Retina (tissue), 1 donor: ENCODE measurements around the gene IMP3.
A peak's percentile ranks its signal among the peaks of the same experiment; 100 is the strongest.
"Not testable (repeated sequence)": the region's sequence is repeated elsewhere in the genome, so short reads cannot be mapped to it uniquely, and the experiment has no call there.

ENCODE experiments used
- DNase-seq: peaks from one replicate; pipeline ENCODE4 v3.0.0-alpha.2; 2016

IMP3 gene, protein sequence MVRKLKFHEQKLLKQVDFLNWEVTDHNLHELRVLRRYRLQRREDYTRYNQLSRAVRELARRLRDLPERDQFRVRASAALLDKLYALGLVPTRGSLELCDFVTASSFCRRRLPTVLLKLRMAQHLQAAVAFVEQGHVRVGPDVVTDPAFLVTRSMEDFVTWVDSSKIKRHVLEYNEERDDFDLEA

DNA sequence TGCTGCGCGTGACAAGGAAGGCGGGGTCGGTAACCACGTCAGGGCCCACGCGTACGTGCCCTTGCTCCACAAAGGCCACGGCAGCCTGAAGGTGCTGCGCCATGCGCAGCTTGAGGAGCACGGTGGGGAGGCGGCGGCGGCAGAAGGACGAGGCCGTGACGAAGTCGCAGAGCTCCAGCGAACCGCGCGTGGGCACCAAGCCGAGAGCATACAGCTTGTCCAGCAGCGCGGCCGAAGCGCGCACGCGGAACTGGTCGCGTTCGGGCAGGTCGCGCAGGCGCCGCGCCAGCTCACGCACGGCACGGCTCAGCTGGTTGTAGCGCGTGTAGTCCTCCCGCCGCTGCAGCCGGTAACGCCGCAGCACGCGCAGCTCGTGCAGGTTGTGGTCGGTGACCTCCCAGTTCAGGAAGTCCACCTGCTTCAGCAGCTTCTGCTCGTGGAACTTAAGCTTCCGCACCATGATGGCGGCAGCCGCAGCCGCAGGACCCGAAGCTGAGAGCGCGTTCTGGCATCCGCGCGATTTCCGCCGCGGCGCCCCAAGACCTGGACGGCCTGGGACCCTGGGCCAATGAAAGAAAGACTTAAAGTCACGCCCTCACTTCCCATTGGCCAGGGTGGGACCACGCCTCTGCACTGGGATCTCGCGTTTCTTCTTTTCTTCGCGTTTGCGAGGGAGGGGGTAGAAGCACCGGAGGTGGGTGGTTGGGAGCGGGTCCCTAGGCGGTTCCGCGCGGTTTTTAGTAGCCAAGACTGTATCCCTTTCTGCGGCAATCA is at the start of gene IMP3:
TSS of gene IMP3 (minus strand) at position 516 of the 774 bp plus-strand sequence. CDS start at position 460, 56 bp downstream.
- peak; percentile 97 for DNase-seq

DNA sequence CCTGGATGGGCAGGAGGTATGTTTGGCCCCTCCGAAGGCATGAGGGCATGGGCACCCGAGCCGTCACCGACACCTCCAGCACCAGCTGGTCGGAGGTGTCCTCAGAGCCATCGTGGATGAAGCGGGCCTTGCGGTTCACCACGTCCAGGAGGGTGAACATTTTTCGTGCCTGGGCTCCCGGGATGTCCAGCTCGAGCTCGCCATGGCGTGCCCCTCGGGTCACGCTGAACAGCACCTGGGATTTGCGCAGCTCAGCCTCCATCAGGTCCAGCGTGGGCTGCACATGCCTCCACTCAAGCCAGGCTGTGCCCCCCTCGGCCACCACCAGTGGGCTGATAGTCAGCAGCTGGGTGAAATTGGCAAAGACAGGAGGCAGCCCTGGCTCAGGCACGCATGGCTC is 49.4 kb upstream of the IMP3 start:
- DNase-seq = not testable (repeated sequence)

DNA sequence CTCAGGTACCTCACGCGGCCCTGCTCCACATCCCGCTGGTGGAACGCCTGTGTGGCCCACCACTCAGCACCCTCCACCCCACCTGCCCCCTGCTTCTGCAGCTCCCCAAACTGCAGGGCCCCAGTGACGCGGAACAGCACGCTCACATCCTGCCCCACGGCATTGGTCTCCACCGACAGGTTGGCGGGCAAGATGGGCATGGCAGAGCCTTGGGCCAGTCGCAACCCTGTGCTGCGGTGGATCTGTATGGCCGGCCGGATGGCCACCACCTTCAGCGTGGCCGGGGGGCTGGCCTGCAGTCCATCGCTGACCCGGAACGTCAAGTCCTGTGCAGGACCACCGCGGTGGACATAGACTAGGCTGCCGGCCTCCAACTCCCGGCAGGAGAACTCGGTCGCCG is 48.8 kb upstream of the IMP3 start:
- no peak for DNase-seq

DNA sequence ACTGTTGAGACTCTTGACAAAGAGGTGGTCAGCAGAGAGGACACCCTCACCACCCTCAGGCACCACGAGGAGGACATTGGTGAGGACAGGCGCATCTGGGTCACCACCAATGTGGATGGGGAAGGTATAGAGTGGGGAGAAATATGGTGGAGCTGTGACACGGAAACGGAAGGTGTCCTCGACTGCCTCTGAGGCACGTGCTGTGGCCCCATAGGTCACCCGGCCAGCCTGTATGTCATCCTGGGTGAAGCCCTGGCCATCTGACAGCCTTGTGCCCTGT is 48.2 kb upstream of the IMP3 start:
- no peak for DNase-seq

DNA sequence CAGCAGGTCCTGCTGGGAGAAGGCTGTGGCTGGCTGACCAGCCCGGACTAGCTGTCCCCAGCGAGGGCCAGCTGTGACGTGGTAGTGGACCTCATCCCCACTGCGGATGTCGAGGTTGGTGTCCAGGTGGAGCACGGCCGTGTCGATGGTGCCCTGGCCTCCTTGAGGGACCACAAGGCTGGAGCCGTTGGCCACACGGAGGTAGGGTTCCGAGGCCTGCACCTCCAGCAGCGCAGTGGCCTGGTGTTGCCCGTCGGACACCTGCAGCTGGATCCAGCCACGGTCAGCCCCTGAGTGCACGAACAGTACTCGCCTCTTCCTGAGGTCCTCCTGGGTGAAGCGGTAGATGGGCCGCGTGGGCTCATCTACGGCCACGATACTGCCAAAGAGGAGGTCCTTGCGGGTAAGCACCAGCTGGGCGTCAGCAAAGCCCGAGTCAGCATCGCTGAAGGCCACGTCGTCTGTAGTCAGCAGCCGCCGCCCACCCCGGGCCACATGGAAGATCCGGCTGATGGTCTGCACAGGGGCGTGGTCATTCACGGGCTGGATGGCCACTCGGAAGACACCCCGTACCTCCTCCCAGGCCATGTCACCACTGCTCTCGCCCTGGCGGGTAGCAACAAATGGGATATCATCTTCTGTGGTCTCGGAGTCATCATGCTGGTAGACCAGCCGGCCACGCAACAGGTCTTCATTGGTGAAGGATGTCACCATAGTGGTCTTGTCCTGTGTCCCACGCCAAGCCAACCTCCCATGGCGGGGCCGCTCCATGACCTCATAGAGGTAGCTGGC is 47.7 kb upstream of the IMP3 start:
- no peak for DNase-seq

DNA sequence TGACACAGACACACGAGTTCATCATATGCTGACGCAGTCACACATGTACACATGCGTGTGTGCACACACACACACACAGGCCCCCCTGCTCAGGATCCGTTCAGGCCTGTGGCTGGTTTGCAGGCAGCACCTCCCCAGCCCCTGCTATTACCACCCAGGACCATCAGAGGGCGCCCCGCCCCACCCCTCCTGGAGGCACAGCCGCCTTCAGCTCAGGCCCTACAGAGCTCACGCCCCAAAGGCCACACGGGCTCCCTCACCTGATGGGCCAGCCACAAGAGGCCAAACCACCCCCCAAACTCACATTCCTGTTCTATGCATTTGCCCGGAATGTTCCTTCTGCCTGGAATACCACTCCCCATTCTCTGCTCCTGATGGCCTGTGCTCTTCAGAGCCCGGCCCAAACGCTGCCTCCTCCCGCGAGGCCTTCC is 46.2 kb upstream of the IMP3 start:
- DNase-seq = peak; percentile 84

DNA sequence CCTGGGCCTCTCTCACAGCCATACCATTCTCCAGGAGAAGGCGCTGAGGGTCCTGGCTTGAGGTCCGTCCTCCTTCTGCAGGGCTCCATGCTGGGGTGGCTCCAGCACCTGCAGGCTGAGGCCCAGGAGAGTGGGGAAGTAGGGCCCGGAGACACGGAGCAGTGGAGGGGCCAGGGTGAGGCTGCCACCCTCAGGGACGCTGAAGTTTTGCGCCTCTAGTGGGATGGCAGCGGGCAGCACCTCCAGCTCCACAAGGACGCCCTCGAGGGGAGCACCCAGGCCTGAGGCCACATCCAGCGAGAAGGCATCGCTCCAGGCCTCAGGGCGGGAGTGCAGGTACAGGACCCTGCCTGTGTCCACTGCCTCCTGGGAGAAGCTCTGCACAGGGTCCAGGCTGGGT is 45.2 kb upstream of the IMP3 start:
- no peak for DNase-seq

DNA sequence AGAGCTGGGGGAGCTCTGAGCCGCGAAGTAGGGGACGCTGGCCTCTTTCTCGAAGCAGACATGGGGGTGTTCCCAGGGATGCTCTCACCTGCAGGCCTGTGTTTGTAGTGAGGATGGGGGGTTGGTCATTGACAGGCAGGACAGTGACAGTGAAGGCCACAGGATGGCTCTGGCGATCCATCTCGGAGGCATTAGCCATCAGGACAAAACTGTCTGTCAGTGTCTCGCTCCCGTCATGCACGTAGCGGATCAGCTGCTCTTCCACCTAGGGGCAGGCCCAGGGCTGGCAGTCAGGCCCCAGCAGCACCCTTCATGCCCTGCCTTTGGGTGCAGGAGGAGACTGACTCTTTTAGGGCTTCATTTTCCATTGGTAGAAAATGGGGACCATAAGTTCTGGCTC is 44.6 kb upstream of the IMP3 start:
- DNase-seq = no peak

DNA sequence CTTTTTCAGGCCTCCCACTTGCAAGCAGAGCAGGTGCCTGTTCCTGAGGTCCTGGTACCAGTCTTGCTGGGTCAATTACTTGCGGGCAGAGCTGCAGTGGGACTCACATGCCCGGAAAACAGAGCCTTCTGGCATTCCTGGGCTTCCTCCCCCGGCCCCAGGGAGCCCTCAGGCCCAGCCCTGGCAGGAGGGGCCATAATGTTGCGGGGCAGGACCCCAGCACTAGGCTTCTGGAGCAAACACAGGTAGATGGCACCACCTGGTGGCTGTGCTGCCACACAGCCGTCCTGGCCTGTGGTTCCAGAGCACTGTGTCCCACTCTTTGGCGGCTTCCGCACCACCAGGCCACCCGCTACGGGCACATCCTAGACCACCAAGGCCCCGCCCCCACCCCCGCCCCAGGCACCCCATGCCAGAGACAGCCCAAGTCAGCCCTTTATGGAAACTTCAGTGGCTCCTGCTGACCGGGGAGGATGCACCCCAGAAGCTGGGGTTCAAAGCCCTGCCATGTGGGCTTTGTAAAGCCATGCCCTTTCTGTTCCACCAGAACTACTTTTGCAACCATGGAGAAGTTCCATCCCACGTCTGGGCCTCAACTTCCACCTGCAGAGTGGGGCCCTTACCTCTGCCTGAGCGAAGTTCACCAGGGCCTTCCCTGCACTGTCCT is 43.8 kb upstream of the IMP3 start:
- peak; percentile 84 for DNase-seq

DNA sequence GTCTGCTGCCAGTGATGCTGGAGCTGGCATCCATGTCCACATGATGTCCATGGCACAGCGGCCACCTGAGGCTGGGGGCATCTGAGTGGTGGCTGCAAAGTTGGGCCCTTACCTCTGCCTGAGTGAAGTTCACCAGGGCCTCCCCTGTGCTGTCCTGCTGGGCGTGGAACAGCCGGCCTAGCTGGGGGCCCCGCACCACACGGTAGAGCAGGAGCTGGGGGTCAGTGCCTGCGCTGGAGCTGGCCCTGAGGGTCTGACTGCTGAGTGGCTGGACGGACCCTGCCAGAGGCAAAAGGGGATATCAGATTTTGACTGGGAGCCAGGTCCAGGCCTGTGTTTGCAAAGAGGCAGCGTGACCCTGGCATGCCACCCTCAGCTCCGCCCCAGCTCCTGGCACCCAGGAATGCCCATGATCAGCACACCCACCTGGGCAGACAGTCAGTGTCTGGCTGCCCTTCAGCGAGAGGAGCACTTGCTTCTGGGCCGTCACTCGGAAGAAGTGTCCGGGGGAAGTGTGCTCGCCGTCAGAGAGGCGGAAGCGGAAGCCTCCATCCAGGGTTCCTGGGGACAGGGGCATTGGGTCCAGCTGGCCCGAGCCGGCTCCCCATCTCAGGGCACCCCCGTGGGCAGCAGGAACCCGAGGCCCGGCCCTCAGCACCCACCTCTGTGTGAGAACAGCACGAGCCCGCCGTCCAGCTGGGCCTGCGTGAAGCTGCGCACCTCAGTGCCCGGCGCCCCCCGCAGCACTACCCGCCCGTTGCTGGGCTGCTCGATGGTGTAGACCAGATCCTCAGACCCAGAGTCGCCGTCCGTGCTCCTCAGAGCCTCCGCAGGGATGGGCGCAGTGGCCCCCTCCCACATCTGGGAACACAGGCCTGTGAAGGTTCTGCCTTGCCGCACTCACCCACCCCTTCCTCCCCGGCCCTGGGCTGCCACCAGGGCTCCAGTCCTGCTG is 42.4 kb upstream of the IMP3 start:
- no peak for DNase-seq

DNA sequence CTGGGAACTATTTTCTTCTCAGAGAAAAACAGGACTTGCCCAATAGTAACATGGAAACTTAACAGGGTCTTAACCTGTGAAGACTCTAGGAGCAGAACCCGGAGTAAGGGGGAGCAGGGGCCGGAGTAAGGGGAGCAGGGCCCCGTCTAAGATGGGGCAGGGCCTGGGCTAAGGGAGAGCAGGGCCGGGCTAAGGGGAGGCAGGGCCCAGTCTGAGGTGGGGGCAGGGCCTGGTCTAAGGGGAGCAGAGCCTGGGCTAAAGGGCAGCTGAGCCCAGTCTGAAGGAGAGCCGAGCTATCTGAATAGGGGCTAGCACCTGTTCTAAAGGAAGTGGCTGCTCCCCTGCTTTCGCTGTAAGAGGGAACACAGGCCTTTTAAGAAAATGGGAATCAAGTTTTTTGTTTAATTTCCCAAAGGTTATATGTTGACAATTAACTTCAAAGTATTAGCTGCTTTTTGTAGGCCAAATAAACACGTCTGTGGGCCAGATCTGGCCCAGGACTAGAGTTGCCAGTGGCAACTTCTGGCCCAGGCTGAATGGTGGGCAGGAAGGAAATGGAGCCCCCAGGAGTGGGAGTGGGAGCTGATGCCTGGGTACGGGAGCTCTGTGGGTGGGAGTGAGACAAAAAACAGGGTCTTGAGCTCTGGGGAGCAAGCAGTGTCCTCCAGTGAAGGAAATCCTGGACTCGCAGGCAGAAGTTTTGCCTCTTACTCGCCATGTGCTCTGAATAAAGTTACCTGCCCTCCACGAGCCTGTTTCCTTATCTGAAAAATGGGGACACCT is 40.2 kb upstream of the IMP3 start:
- no peak for DNase-seq

DNA sequence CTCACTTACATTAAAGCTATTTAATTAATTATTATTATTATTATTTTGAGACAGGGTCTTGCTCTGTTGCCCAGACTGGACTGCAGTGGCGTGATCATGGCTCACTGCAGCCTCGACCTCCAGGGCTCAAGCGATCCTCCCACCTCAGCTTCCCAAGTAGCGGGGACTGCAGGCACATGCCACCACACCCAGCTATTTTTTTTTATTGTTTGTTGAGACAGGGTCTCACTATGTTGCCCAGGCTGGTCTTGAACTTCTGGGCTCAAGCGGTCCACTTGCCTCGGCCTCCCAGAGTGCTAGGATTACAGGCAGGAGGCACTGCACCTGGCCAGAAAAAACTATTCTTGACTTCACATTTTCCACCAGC is 38.3 kb upstream of the IMP3 start:
- DNase-seq = not testable (repeated sequence)

DNA sequence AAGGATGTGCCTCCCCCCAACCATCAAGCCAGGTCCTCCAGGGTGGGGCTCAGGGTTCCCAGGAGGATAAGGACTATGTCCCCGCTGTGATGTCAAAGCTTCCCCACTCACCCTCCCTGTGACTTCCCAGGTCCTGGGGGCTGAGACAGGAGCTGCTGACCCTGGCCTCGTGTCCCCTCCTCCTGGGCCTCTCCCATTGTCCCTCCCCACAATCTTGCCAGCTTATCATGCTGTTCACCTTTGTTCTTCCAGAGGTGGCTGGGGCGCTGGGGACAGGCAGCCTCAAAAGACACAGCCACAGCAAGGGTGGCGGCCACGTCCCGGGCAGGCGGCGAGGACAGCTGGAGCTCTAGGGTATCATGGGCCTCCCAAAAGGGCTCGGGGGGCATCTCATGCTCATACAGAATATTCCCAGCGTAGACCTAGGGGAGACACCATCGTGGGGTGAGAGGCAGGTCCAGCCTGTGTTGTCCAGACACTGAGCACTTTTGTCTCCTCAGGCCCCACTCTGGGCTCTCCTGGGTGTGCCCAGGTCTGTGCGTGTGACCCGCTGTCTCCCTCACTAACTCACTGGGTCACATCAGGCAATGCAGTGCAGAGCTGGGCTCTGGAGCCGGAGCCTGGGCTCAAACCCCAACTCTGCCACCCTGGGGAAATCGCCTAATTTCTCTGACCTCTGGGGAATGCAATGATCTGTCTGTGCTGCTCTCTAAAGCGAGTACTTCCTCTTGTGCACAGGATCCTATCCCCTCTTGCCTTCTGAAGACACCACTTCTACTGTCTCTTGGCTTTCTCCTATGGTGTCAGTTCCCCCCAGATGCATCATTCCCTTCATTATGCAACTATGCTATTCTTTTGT is 37.7 kb upstream of the IMP3 start:
- no peak for DNase-seq

DNA sequence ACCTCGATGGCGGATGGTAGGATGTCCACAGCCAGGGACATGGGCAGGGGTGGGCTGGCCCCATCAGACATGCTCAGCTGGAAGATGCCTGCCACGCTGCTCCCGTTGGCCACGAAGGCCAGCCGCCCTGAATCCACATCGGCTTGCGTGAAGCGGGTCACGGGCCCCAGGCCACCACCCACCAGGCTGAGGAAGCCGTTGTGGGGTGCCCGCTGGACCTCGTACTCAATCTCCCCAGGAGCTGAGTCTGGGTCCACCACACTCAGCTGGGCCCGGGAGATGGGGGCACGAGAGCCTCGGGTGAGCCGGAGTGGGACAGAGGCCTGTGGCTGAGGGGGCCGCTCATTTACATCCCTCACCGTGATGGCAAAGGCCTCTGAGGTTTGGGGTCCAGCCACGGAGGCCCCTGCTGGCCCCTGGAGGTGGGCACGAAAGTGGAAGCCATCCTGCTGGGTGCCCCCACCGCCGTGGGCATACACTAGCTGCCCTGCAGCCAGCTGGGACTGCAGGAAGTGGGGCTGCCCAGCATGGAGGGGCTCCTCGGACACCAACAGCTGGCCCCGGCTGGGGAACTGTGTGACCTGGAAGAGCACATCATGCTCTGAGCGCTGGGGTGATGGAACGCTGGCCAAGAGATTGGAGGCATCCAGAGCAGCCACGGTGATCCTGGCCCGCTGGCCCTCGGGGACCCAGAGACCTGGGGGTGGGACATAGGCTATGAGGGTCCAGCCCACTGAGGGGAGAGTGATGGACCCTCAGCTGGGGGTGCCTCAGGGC is 36.9 kb upstream of the IMP3 start:
- DNase-seq = no peak

DNA sequence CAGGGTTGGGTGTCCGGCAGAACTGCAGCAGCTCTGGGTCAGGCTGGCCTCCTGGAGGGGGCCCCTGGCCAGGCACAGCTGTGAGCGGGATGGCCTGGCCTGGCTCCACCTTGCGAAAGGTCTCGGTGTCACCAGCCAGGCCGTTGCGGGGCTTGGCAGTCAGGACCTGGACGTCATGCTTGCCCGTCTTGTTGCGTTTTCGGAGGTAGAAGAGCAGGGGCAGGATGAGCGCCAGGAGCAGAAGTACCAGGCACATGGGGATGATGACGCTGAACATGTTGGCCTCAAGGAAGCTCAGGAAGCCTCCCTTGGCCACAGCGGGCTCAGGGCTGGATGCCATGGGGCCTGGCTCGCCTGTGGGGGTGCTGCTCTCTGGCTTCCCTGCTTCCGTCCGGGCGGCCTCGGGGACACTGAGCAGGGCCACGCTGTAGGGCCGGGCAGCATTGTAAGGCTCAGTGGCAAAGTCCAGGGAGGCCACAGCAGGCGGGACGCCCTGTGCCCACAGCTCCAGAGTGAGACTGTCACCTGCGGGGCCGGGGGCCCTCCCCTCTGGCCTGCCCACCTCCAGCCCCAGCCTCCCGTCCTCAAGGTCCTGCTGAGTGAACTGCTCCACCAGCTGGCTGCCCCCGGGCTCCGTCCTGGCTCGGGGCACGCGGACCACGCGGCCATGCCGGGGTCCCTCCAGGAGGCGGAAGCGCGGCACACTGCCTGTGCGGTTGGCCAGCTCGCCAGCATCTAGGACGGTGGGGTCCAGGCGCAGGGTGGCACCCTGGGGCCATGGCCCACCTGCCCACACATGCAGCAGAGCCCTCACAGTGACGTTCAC is 35.8 kb upstream of the IMP3 start:
- DNase-seq = no peak

DNA sequence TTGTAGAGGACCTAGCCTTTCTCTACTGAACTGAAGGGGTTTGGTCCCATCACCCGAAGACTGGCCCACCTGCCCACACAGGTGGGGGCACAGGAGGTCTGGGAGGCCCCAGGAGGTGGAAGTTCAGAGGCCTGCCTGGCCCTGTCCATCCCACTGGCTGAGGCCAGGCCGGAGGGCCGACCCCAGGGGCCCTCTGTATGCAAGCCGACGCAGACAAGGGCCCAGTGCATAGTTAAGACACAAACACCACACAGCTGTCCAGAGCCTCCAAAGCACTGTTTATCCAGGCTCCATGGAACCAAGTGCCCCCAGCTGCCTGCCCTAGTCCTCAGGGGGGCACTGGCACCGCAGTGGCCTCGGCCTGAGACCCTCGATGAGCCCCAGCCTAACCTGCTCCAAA is 34.3 kb upstream of the IMP3 start:
- DNase-seq = no peak

DNA sequence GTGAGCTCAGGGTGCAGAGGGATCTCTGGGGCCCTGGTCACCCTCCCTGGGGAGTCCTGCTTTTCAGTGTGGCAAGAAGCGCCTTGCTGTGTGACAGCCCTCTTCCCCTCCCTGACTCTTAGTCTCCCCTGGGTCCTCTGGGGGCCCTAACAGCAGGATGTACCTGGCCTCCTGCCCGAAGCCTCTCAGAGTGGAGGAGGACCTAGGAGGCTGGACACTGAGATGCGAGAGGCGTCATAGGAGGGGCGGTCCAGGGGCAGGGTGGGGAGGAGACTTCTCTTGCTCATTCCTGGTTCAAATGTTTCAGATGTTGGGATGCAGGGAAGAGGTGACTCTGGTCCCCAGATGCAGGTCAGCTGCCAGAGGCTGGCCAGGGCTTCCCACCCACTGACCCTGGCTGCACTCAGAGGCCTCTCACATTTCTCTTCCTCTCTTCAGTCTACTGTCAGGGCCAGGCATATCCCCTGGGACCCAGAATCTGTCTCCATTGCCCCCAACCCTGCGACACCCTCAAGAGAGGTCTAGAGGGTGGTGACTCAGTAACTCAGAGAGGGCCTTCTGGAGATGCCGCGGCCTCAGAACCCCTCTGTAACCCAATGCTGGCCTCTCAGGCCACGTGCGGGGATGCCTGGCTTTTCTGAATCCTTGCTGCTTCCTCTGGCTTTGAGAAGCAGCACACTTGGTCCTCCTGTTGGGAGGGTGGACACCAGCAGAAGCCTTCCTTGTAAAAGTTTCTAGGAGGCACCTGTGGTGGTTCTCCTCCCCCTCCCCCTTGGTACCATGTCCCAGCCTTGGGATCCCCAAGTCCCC is 33.6 kb upstream of the IMP3 start:
- DNase-seq = no peak
